Hepatocyte (in vitro differentiated cells): ENCODE data around the gene CTSD. TPM values are rescaled to one million over a fixed set of nuclear protein-coding genes. Genes with fewer than 3 reads are reported as not detected.

ENCODE experiments used
- DNase-seq: peaks from one replicate; pipeline ENCODE4 v3.0.0-alpha.2; 2016; ENCODE audit warnings: low spot score
- H2AFZ ChIP-seq: fragments of 200-600 bp; sonication (generic); 2 replicates; pipeline ENCODE4 v1.6.0; 2016; ENCODE audit warnings: antibody characterized with exemption, mild to moderate bottlenecking
- H3K27ac ChIP-seq: fragments of 200-600 bp; sonication (generic); 2 replicates; pipeline ENCODE4 v1.5.1; 2016; ENCODE audit warnings: mild to moderate bottlenecking
- H3K27me3 ChIP-seq: fragments of 200-600 bp; sonication (generic); 2 replicates; pipeline ENCODE4 v1.6.1; 2016
- H3K36me3 ChIP-seq: fragments of 200-600 bp; sonication (generic); replicated peaks from 2 replicates; pipeline ENCODE4 v1.5.1; 2016; ENCODE audit warnings: low read depth; ENCODE audit not compliant: insufficient read depth
- H3K4me1 ChIP-seq: fragments of 200-600 bp; sonication (generic); 2 replicates; pipeline ENCODE4 v1.5.1; 2016; ENCODE audit warnings: mild to moderate bottlenecking, moderate library complexity; ENCODE audit not compliant: insufficient read depth
- H3K4me2 ChIP-seq: fragments of 200-600 bp; sonication (generic); 2 replicates; pipeline ENCODE4 v1.6.0; 2016
- H3K4me3 ChIP-seq: fragments of 200-600 bp; sonication (generic); 2 replicates; pipeline ENCODE4 v1.5.1; 2016; ENCODE audit warnings: mild to moderate bottlenecking
- H3K79me2 ChIP-seq: fragments of 200-600 bp; sonication (generic); 2 replicates; pipeline ENCODE4 v1.6.0; 2017; ENCODE audit warnings: mild to moderate bottlenecking
- H3K9me2 ChIP-seq: fragments of 200-600 bp; sonication (generic); replicated peaks from 2 replicates; pipeline ENCODE4 v1.6.0; 2017; ENCODE audit warnings: mild to moderate bottlenecking; ENCODE audit not compliant: insufficient read depth
- H3K9me3 ChIP-seq: fragments of 200-600 bp; sonication (generic); 2 replicates; pipeline ENCODE4 v1.5.1; 2016; ENCODE audit warnings: low read depth, mild to moderate bottlenecking
- H4K20me1 ChIP-seq: fragments of 200-600 bp; sonication (generic); 2 replicates; pipeline ENCODE4 v1.6.0; 2016; ENCODE audit warnings: mild to moderate bottlenecking; ENCODE audit not compliant: insufficient read depth, poor library complexity, severe bottlenecking
- EZH2 ChIP-seq: fragments of 200-600 bp; sonication (generic); IDR thresholded peaks from 2 replicates; pipeline ENCODE4 v1.6.1; 2016; ENCODE audit warnings: antibody characterized with exemption, mild to moderate bottlenecking, borderline replicate concordance
- EZH2phosphoT487 ChIP-seq: fragments of 200-600 bp; sonication (generic); IDR thresholded peaks from one replicate; pipeline ENCODE4 v1.6.1; 2018; ENCODE audit warnings: antibody characterized with exemption, mild to moderate bottlenecking, low read depth, moderate library complexity; ENCODE audit not compliant: unreplicated experiment, severe bottlenecking
- WGBS: methylation state at CpG from one replicate; pipeline ENCODE4 v1.1.6; 2016; ENCODE audit warnings: low lambda C conversion rate; ENCODE audit errors: missing lambda C conversion rate; 5-methylcytosine and 5-hydroxymethylcytosine counted together
- polyA plus RNA-seq: library from polyadenylated mRNA; unstranded; fragments of >200 nt; fragmentation: Nextera tagmentation; extraction: Ambion mirVana; gene quantifications from 2 replicates; pipeline ENCODE4 v1.2.1, GENCODE V29; 2016
- total RNA-seq: library from RNA; depleted of rRNA; stranded (reverse); fragments of >200 nt; gene quantifications from 2 replicates; pipeline ENCODE4 v1.2.3, GENCODE V29; 2014
- TF ChIP-seq, protein P1 (sequence below): fragments of 200-600 bp; sonication (generic); IDR thresholded peaks from 2 replicates; pipeline ENCODE4 v1.5.1; 2016; ENCODE audit warnings: antibody characterized with exemption, mild to moderate bottlenecking; ENCODE audit not compliant: poor library complexity

CTSD gene
- total and polyA plus RNA-seq, 2 experiments from 2014 or later, result 562 to 1,283 TPM

DNA sequence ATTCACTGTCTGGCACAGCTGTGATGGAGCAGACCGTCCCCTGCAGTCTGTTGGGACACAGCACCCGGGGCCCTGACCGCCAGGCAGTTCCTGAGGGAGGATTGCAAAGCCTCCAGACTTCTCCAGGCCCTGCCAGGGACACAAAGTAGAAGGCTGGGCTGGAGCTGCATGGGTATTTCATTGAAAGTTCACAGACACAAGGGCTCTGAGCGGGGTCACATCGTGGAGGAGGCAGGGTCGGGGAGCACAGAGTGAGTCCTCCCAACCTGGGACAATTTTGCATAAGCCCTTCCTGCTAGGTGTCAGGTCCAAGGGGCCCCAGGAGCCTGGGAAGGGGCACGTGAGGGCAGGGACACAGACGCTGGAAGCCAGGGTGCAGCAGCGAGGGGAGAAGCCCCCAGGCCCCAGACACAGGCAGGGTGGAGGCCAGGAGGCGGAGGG is 29.1 kb downstream of the CTSD start:
- Histone ChIP-seq H3K27me3 (peaks cover 6% of the 10 kb centered on the region), H3K4me3 (no peak overlapping the region), H3K36me3 (no peaks in the 10 kb centered on the region), H3K9me2 (no peaks in the 10 kb centered on the region), H3K4me2 (no peak overlapping the region), H3K9me3 (no peaks in the 10 kb centered on the region), H3K4me1 (peaks cover 2% of the 10 kb centered on the region), H4K20me1 (no peaks in the 10 kb centered on the region), H3K27ac (no peak overlapping the region), H2AFZ (no peak overlapping the region), H3K79me2 (no peaks in the 10 kb centered on the region)
- DNase-seq, result no peak
- TF ChIP-seq EZH2 (no peak), EZH2phosphoT487 (no peak)
- TF ChIP-seq, protein P1, sequence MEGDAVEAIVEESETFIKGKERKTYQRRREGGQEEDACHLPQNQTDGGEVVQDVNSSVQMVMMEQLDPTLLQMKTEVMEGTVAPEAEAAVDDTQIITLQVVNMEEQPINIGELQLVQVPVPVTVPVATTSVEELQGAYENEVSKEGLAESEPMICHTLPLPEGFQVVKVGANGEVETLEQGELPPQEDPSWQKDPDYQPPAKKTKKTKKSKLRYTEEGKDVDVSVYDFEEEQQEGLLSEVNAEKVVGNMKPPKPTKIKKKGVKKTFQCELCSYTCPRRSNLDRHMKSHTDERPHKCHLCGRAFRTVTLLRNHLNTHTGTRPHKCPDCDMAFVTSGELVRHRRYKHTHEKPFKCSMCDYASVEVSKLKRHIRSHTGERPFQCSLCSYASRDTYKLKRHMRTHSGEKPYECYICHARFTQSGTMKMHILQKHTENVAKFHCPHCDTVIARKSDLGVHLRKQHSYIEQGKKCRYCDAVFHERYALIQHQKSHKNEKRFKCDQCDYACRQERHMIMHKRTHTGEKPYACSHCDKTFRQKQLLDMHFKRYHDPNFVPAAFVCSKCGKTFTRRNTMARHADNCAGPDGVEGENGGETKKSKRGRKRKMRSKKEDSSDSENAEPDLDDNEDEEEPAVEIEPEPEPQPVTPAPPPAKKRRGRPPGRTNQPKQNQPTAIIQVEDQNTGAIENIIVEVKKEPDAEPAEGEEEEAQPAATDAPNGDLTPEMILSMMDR, result no peak
- 70% methylated on average over 8 of the region's 10 CpGs for WGBS

DNA sequence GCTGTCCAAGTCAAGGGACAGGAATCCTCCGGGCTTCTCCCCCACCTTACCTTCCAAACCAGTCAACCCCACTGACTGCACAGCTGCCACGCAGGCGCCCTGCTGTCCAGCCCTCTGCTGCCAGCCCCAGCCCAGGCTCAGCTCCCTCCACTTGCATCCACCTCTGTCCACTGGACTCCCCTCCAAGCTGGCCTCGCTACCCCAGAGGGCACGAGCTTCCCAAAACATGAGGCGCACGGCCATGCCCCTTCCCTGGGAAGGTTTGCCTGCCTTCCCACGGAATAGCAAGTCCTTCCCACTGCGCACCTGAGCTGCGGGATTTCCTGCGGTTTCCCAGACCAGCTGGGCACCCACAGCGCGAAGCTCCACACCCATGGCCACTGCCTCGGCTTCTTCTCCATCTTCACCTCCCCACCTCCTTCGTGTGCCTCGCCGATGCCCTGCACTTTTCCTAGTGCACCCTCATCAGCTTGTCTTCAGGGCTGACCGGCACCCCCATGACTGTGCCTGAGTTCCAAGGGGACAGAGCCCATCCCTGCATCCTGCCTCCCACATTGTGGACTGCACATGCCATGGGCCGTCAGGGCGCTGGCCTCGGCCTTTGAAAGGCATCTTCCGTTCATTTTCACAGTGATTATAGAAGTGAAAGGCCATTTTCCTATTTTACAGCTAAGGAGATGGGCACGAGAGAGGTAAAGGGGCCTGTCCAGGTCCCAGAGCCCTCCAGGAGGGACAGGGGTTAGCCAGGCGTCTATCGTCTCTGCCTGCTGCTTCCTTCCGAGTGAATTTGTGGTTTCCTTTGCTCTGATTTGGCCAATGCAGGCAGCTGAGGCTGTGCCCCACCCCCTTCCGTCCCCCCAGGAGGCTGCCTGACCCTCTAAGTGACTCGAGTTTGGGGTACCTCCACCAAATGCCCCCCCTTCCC is 29.7 kb downstream of the CTSD start:
- no peak overlapping the region for H3K4me2 ChIP-seq
- H3K79me2 ChIP-seq, result no peaks in the 10 kb centered on the region
- no peaks in the 10 kb centered on the region for H3K9me2 ChIP-seq
- H2AFZ ChIP-seq, result no peak overlapping the region
- H3K27ac ChIP-seq, result no peak overlapping the region
- no peaks in the 10 kb centered on the region for H3K36me3 ChIP-seq
- DNase-seq, result no peak
- peaks cover 5% of the 10 kb centered on the region for H3K4me1 ChIP-seq
- 84% methylated on average over 28 of the region's 28 CpGs for WGBS
- TF ChIP-seq, protein P1, result no peak
- TF ChIP-seq EZH2phosphoT487, result no peak
- no peak for TF ChIP-seq EZH2
- H4K20me1 ChIP-seq, result no peaks in the 10 kb centered on the region
- no peaks in the 10 kb centered on the region for H3K27me3 ChIP-seq
- H3K9me3 ChIP-seq, result no peaks in the 10 kb centered on the region
- H3K4me3 ChIP-seq, result no peak overlapping the region

DNA sequence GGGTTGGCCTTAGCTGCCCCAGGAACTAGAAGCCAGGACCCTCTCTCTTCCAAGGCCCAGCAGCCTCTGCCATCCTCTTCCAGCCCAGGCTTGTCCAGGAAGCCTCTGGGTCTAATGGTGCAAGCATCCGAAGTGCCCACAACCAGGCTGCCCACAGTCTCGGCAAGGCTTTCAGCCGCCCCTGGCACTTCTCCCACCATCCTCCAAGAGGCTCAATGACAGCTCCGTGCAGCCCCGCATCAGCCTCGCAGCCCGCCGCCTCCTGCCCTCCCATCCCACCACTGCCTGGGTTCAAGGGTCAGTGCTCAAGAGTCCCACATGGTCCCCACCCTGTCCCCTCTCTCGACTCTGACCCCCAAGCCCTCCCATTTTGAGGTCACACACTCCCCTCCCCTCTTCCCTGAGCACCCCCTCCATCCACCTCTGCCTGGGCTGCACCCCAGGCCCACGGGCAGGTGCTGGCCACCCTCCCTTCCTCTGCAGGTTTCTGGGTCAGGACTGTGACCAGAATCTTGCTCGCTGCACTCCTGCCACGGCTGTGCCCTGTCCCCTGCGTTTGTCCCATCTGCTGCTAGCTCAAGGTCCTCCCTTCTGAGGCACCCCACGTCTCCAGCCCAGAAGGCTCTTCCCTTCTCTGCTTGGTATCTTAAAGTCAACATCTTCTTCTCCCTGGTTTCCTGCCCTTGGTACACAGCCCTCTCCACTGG is 30.6 kb downstream of the CTSD start:
- H3K4me2 ChIP-seq, result no peak overlapping the region
- no peaks in the 10 kb centered on the region for H3K9me2 ChIP-seq
- H4K20me1 ChIP-seq, result no peaks in the 10 kb centered on the region
- H3K27ac ChIP-seq, result no peak overlapping the region
- peaks cover 5% of the 10 kb centered on the region for H3K4me1 ChIP-seq
- WGBS, result 76% methylated on average over 8 of the region's 14 CpGs
- H3K9me3 ChIP-seq, result no peaks in the 10 kb centered on the region
- no peaks in the 10 kb centered on the region for H3K79me2 ChIP-seq
- TF ChIP-seq EZH2phosphoT487 (no peak), EZH2 (no peak)
- TF ChIP-seq, protein P1, result no peak
- H3K27me3 ChIP-seq, result no peaks in the 10 kb centered on the region
- H3K4me3 ChIP-seq, result no peak overlapping the region
- no peaks in the 10 kb centered on the region for H3K36me3 ChIP-seq
- no peak overlapping the region for H2AFZ ChIP-seq
- no peak for DNase-seq
